Renal cortical epithelial cell (primary cell): ENCODE measurements around the gene E4F1. TPM values are rescaled to one million over a fixed set of nuclear protein-coding genes. Genes with fewer than 3 reads are reported as not detected.
A peak's percentile ranks its signal among the peaks of the same experiment; 100 is the strongest.
"Not testable (repeated sequence)": the region's sequence is repeated elsewhere in the genome, so short reads cannot be mapped to it uniquely, and the experiment has no call there.

Experiments
- DNase-seq: peaks from one replicate; pipeline ENCODE4 v3.0.0-alpha.2; 2011; ENCODE audit warnings: low read depth
- total RNA-seq: library from RNA; depleted of rRNA; stranded (reverse); fragments of >200 nt; gene quantifications from 2 replicates; pipeline ENCODE4 v1.2.3, GENCODE V29; 2014

E4F1 gene
- total RNA-seq, 1 donor from 2014 or later: 32.7 TPM

GRCh38 chr16:2190002-2190658, 33.3 kb upstream of the E4F1 start:
- no peak for DNase-seq

- no peak for DNase-seq
Measured at GRCh38 chr16:2190659-2191445, 32.5 kb upstream of the E4F1 start.

GRCh38 chr16:2191446-2191706, 32.0 kb upstream of the E4F1 start:
- DNase-seq: no peak

- DNase-seq: no peak
Measured at GRCh38 chr16:2194166-2194834, 29.1 kb upstream of the E4F1 start.

- DNase-seq: peak; percentile 62
Measured at GRCh38 chr16:2194852-2195321, 28.5 kb upstream of the E4F1 start.

- DNase-seq: no peak
Measured at GRCh38 chr16:2195322-2196161, 27.8 kb upstream of the E4F1 start.

- no peak for DNase-seq
Measured at GRCh38 chr16:2196162-2196980, 27.0 kb upstream of the E4F1 start, which contains the start of gene CASKIN1. Gene CASKIN1, minus strand, starts transcription at chr16:2196605. Its CDS starts 173 bp downstream, at chr16:2196432.

- no peak for DNase-seq
Measured at GRCh38 chr16:2196981-2197511, 26.3 kb upstream of the E4F1 start.

- no peak for DNase-seq
Measured at GRCh38 chr16:2197765-2198164, 25.6 kb upstream of the E4F1 start.

GRCh38 chr16:2198283-2198682, 25.1 kb upstream of the E4F1 start:
- DNase-seq: no peak

GRCh38 chr16:2199095-2199494, 24.3 kb upstream of the E4F1 start:
- no peak for DNase-seq

GRCh38 chr16:2199621-2200139, 23.7 kb upstream of the E4F1 start:
- no peak for DNase-seq

GRCh38 chr16:2200313-2200712, 23.1 kb upstream of the E4F1 start:
- DNase-seq: no peak

GRCh38 chr16:2203119-2203688, 20.2 kb upstream of the E4F1 start:
- DNase-seq: not testable (repeated sequence)

GRCh38 chr16:2204416-2205103, 18.8 kb upstream of the E4F1 start:
- no peak for DNase-seq

- DNase-seq: peak; percentile 42
Measured at GRCh38 chr16:2205104-2205966, 18.1 kb upstream of the E4F1 start, which contains the start of gene MLST8. Gene MLST8, plus strand, starts transcription at chr16:2205454. Its CDS starts 632 bp downstream, at chr16:2206086.

- DNase-seq: peak; percentile 14
Measured at GRCh38 chr16:2205967-2206313, 17.5 kb upstream of the E4F1 start.

- DNase-seq: no peak
Measured at GRCh38 chr16:2206420-2206779, 17.0 kb upstream of the E4F1 start.
